IMR-90 (cell line): Measurements from ENCODE around the gene TSNAXIP1. TPM values are rescaled to one million over a fixed set of nuclear protein-coding genes. Genes with fewer than 3 reads are reported as not detected.

Experiments
- ATAC-seq: fragments of 200-7000 bp; cut with Tn5 transposase; 2 replicates; pipeline ENCODE4 v1.9.1; 2020; ENCODE audit warnings: low read depth, mild to moderate bottlenecking, moderate library complexity
- BruUV-seq: library from RNA; stranded (reverse); fragments of 400-500 nt; replicated peaks from 2 replicates; lab custom pipeline; 2021; lab: Mats Ljungman, UMichigan
- CTCF ChIA-PET: fragments of 300-600 bp; formaldehyde crosslinking; extraction: SDS; loops from one replicate; lab custom pipeline; 2021; ENCODE audit warnings: antibody characterized with exemption; lab: Yijun Ruan, JAX
- POLR2A ChIA-PET: fragments of 300-600 bp; sonication (Branson Sonifier 250); formaldehyde crosslinking; loops from one replicate; lab custom pipeline; 2022; ENCODE audit warnings: antibody characterized with exemption; ENCODE audit not compliant: unreplicated experiment; lab: Charles Lee
- DNase-seq: peaks from one replicate; pipeline ENCODE4 v3.0.0; 2013
- H2AFZ ChIP-seq: replicated peaks from 2 replicates; pipeline ENCODE3; 2013; ENCODE audit warnings: low read length, mild to moderate bottlenecking; ENCODE audit not compliant: poor library complexity
- H2AK5ac ChIP-seq: 2 replicates; pipeline ENCODE4 v1.6.1; 2013; ENCODE audit warnings: low read depth, low read length, inconsistent platforms
- H2AK9ac ChIP-seq: replicated peaks from 2 replicates; pipeline ENCODE3; 2013; ENCODE audit warnings: mild to moderate bottlenecking, low read depth, low read length, moderate library complexity; ENCODE audit not compliant: poor library complexity
- H2BK120ac ChIP-seq: 2 replicates; pipeline ENCODE4 v1.6.1; 2013; ENCODE audit warnings: low read depth, low read length, inconsistent platforms
- H2BK15ac ChIP-seq: 3 replicates; pipeline ENCODE4 v1.6.1; 2013; ENCODE audit warnings: low read depth, low read length, inconsistent platforms
- H2BK20ac ChIP-seq: 2 replicates; pipeline ENCODE4 v1.6.1; 2013; ENCODE audit warnings: low read depth, mild to moderate bottlenecking, inconsistent platforms, low read length, moderate library complexity
- H2BK5ac ChIP-seq: 2 replicates; pipeline ENCODE4 v1.6.1; 2013; ENCODE audit warnings: mild to moderate bottlenecking, low read depth, low read length, inconsistent platforms; ENCODE audit not compliant: poor library complexity, severe bottlenecking
- H3K14ac ChIP-seq: replicated peaks from 2 replicates; pipeline ENCODE4 v1.6.1; 2013; ENCODE audit warnings: low read depth, low read length, inconsistent platforms
- H3K18ac ChIP-seq: 2 replicates; pipeline ENCODE4 v1.6.1; 2013; ENCODE audit warnings: low read depth, low read length, control low read depth
- H3K23ac ChIP-seq: 2 replicates; pipeline ENCODE4 v1.6.1; 2013; ENCODE audit warnings: low read depth, low read length, inconsistent platforms
- H3K27ac ChIP-seq: 2 replicates; pipeline ENCODE4 v1.5.1; 2013; ENCODE audit warnings: mild to moderate bottlenecking, control low read depth, low read length; ENCODE audit not compliant: insufficient read depth
- H3K27me3 ChIP-seq: 2 replicates; pipeline ENCODE4 v1.6.1; 2013; ENCODE audit warnings: low read length; ENCODE audit not compliant: control insufficient read depth, insufficient read depth
- H3K36me3 ChIP-seq: 2 replicates; pipeline ENCODE4 v1.6.1; 2013; ENCODE audit warnings: low read length, mixed read lengths; ENCODE audit not compliant: control insufficient read depth, insufficient read depth
- H3K4ac ChIP-seq: 2 replicates; pipeline ENCODE4 v1.6.1; 2013; ENCODE audit warnings: low read depth, low read length, inconsistent platforms
- H3K4me1 ChIP-seq: 2 replicates; pipeline ENCODE4 v1.6.1; 2013; ENCODE audit warnings: low read length, mixed read lengths; ENCODE audit not compliant: control insufficient read depth, insufficient read depth
- H3K4me2 ChIP-seq: 2 replicates; pipeline ENCODE4 v1.6.1; 2013; ENCODE audit warnings: low read depth, mild to moderate bottlenecking, control low read depth, low read length, moderate library complexity
- H3K4me3 ChIP-seq: 2 replicates; pipeline ENCODE4 v1.5.1; 2013; ENCODE audit warnings: low read depth, mild to moderate bottlenecking, control low read depth, low read length, moderate library complexity; ENCODE audit not compliant: insufficient read depth
- H3K56ac ChIP-seq: 2 replicates; pipeline ENCODE4 v1.6.1; 2013; ENCODE audit warnings: low read length, inconsistent platforms; ENCODE audit not compliant: insufficient read depth; ENCODE audit errors: extremely low read depth
- H3K79me1 ChIP-seq, 2 experiments: 2 replicates each; pipeline ENCODE4 v1.6.1; 2013; ENCODE audit warnings: low read length in 2 of 2, inconsistent platforms in 1 of 2, low read depth in 1 of 2
- H3K9ac ChIP-seq: 2 replicates; pipeline ENCODE4 v1.6.1; 2013; ENCODE audit warnings: low read depth, low read length, control low read depth
- H3K9me1 ChIP-seq: 2 replicates; pipeline ENCODE4 v1.6.1; 2013; ENCODE audit warnings: low read length, inconsistent platforms; ENCODE audit not compliant: insufficient read depth
- H3K9me3 ChIP-seq: 2 replicates; pipeline ENCODE4 v1.6.1; 2013; ENCODE audit warnings: low read length; ENCODE audit not compliant: control insufficient read depth, insufficient read depth
- H4K20me1 ChIP-seq: 2 replicates; pipeline ENCODE4 v1.6.1; 2013; ENCODE audit warnings: low read length, inconsistent platforms; ENCODE audit not compliant: insufficient read depth
- H4K5ac ChIP-seq: 2 replicates; pipeline ENCODE4 v1.6.1; 2013; ENCODE audit warnings: mild to moderate bottlenecking, low read depth, low read length, control low read depth
- H4K8ac ChIP-seq, 2 experiments: 2 replicates each; pipeline ENCODE4 v1.6.1; 2013; ENCODE audit warnings: low read depth in 2 of 2, low read length in 2 of 2, control low read depth in 1 of 2, inconsistent platforms in 1 of 2
- H4K91ac ChIP-seq: 2 replicates; pipeline ENCODE4 v1.6.1; 2013; ENCODE audit warnings: low read depth, low read length, inconsistent platforms; ENCODE audit not compliant: insufficient read depth
- BHLHE40 ChIP-seq: fragments of 150-350 bp; IDR thresholded peaks from 2 replicates; pipeline ENCODE4 v1.6.1; 2016; ENCODE audit warnings: mild to moderate bottlenecking, low read depth, low read length
- CEBPB ChIP-seq: IDR thresholded peaks from 2 replicates; pipeline ENCODE4 v1.6.1; 2012; ENCODE audit warnings: low read depth, low read length, improper control_type of control experiment
- CHD1 ChIP-seq: IDR thresholded peaks from 2 replicates; pipeline ENCODE4 v1.6.1; 2012; ENCODE audit warnings: low read depth, low read length, improper control_type of control experiment
- FOS ChIP-seq: fragments of 150-350 bp; IDR thresholded peaks from 2 replicates; pipeline ENCODE4 v1.6.1; 2016; ENCODE audit warnings: low read depth, low read length
- MAFK ChIP-seq: IDR thresholded peaks from 2 replicates; pipeline ENCODE4 v1.6.1; 2012; ENCODE audit warnings: low read depth, low read length, improper control_type of control experiment
- MAZ ChIP-seq: IDR thresholded peaks from 2 replicates; pipeline ENCODE4 v1.6.1; 2012; ENCODE audit warnings: low read depth, mild to moderate bottlenecking, low read length, improper control_type of control experiment, moderate library complexity, borderline replicate concordance
- MXI1 ChIP-seq: IDR thresholded peaks from 2 replicates; pipeline ENCODE4 v1.6.1; 2012; ENCODE audit warnings: low read depth, mild to moderate bottlenecking, low read length, moderate library complexity, borderline replicate concordance
- NFE2L2 ChIP-seq: fragments of 150-350 bp; IDR thresholded peaks from 2 replicates; pipeline ENCODE4 v1.6.1; 2016; ENCODE audit warnings: low read depth, mild to moderate bottlenecking, low read length
- POLR2A ChIP-seq: IDR thresholded peaks from 2 replicates; pipeline ENCODE4 v1.6.1; 2012; ENCODE audit warnings: mild to moderate bottlenecking, low read depth, low read length
- RAD21 ChIP-seq: IDR thresholded peaks from 2 replicates; pipeline ENCODE4 v1.6.1; 2012; ENCODE audit warnings: low read length, improper control_type of control experiment
- RCOR1 ChIP-seq: IDR thresholded peaks from 2 replicates; pipeline ENCODE4 v1.6.1; 2012; ENCODE audit warnings: mild to moderate bottlenecking, low read length, improper control_type of control experiment; ENCODE audit not compliant: insufficient replicate concordance
- RFX5 ChIP-seq: IDR thresholded peaks from 2 replicates; pipeline ENCODE4 v1.8.0; 2012; ENCODE audit warnings: low read depth, mild to moderate bottlenecking, low read length, moderate library complexity
- SMC3 ChIP-seq: fragments of 150-350 bp; IDR thresholded peaks from 2 replicates; pipeline ENCODE4 v1.6.1; 2016; ENCODE audit warnings: low read depth, mild to moderate bottlenecking, antibody characterized with exemption, low read length, moderate library complexity
- WGBS, 2 experiments: methylation state at CpG; one replicate each; pipeline versions ENCODE4 v1.1.5 to v1.1.7; 2013; ENCODE audit warnings: missing lambda C conversion rate in 2 of 2; ENCODE audit not compliant: insufficient read length in 1 of 2; ENCODE audit errors: extremely low coverage in 2 of 2; 5-methylcytosine and 5-hydroxymethylcytosine counted together
- dilution Hi-C: fragments of 300-500 bp; cut with HindIII; formaldehyde crosslinking; loops from one replicate; pipeline ENCODE4 v1.14.3; 2018; ENCODE audit warnings: low sequenced_read_pairs; ENCODE audit not compliant: unreplicated experiment
- in situ Hi-C: fragments of 300-500 bp; cut with MboI; formaldehyde crosslinking; loops from 3 replicates; pipeline ENCODE4 v1.14.3; 2019; ENCODE audit warnings: low sequenced_read_pairs, inconsistent platforms, mixed read lengths
- intact Hi-C: fragments of 100-400 bp; cut with micrococcal nuclease; formaldehyde crosslinking; loops from 2 replicates; pipeline ENCODE4 v1.10.0; 2022
- polyA plus RNA-seq, 3 experiments: library from polyadenylated mRNA; depleted of rRNA; stranded (reverse); fragments of >200 nt; gene quantifications; 2 replicates each; pipeline ENCODE4 v1.2.3, GENCODE V29; 2012; ENCODE audit warnings: low replicate concordance in 1 of 3
- total RNA-seq: library from RNA; depleted of rRNA; stranded (reverse); fragments of >200 nt; gene quantifications from 2 replicates; pipeline ENCODE4 v1.2.3, GENCODE V29; 2012
- TF ChIP-seq, protein P1 (sequence below): conservative IDR thresholded peaks from 2 replicates; pipeline ENCODE4 v1.5.1; 2012; ENCODE audit warnings: mild to moderate bottlenecking, low read depth, low read length, improper control_type of control experiment
- TF ChIP-seq, protein P2 (sequence below): fragments of 150-350 bp; IDR thresholded peaks from 2 replicates; pipeline ENCODE4 v1.6.1; 2016; ENCODE audit warnings: low read depth, mild to moderate bottlenecking, low read length, moderate library complexity, borderline replicate concordance
- TF ChIP-seq, protein P3 (sequence below): fragments of 150-350 bp; IDR thresholded peaks from 2 replicates; pipeline ENCODE4 v1.6.1; 2017; ENCODE audit warnings: mild to moderate bottlenecking, antibody characterized with exemption, low read length, low read depth

The TSNAXIP1 gene
- total and polyA plus RNA-seq, 2 of the 4 experiments (the other 2 are of a cell fraction) = 0.72 to 1.4 TPM

DNA sequence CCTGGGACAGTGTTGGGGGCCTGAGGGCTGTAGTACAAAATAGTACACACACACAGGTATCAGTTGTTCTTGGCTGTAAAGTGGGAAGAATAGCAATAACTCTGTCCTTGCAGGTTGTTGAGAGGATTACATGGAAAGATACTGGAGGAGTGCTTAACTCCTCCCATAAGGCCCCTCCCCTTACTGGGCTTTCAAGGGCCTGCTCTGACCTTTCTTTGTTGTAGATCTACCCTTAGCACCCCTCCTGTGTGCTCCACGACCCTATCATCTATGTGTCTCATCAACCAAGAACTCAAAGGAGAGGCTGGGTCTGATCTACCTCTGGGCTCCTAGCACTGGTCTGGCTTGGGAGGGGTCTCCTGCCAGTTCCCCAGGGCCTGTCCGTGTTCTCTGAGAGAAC, 57.9 kb downstream of the TSNAXIP1 start:
- H4K91ac ChIP-seq = no peak overlapping the region

More for the DNA sequence above, 57.9 kb downstream of the TSNAXIP1 start:
- no peak overlapping the region for H3K4me3 ChIP-seq
- TF ChIP-seq CHD1 (no peak), NFE2L2 (no peak), FOS (no peak), RAD21 (no peak), BHLHE40 (no peak), POLR2A (no peak), SMC3 (no peak), CEBPB (no peak), MXI1 (no peak), MAZ (no peak), RCOR1 (no peak), MAFK (no peak), RFX5 (no peak)
- TF ChIP-seq, protein P1, sequence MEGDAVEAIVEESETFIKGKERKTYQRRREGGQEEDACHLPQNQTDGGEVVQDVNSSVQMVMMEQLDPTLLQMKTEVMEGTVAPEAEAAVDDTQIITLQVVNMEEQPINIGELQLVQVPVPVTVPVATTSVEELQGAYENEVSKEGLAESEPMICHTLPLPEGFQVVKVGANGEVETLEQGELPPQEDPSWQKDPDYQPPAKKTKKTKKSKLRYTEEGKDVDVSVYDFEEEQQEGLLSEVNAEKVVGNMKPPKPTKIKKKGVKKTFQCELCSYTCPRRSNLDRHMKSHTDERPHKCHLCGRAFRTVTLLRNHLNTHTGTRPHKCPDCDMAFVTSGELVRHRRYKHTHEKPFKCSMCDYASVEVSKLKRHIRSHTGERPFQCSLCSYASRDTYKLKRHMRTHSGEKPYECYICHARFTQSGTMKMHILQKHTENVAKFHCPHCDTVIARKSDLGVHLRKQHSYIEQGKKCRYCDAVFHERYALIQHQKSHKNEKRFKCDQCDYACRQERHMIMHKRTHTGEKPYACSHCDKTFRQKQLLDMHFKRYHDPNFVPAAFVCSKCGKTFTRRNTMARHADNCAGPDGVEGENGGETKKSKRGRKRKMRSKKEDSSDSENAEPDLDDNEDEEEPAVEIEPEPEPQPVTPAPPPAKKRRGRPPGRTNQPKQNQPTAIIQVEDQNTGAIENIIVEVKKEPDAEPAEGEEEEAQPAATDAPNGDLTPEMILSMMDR = no peak
- TF ChIP-seq, protein P2, sequence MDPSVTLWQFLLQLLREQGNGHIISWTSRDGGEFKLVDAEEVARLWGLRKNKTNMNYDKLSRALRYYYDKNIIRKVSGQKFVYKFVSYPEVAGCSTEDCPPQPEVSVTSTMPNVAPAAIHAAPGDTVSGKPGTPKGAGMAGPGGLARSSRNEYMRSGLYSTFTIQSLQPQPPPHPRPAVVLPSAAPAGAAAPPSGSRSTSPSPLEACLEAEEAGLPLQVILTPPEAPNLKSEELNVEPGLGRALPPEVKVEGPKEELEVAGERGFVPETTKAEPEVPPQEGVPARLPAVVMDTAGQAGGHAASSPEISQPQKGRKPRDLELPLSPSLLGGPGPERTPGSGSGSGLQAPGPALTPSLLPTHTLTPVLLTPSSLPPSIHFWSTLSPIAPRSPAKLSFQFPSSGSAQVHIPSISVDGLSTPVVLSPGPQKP = no peak
- TF ChIP-seq, protein P3, sequence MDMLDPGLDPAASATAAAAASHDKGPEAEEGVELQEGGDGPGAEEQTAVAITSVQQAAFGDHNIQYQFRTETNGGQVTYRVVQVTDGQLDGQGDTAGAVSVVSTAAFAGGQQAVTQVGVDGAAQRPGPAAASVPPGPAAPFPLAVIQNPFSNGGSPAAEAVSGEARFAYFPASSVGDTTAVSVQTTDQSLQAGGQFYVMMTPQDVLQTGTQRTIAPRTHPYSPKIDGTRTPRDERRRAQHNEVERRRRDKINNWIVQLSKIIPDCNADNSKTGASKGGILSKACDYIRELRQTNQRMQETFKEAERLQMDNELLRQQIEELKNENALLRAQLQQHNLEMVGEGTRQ = no peak
- peaks cover 65% of the 10 kb centered on the region for H4K20me1 ChIP-seq
- POLR2A ChIA-PET = no interaction called here
- ATAC-seq (no peak), DNase-seq (no peak)
- dilution Hi-C loops (no loop called here), in situ Hi-C loops (no loop called here), intact Hi-C loops (loop anchor here (2.0 kb wide), 1 partner anchor 48 kb away; no protein-coding TSS in a partner anchor)
- no CpG with 5 or more reads among the region's 2 CpGs for WGBS, 2 experiments
- no peak overlapping the region for H3K4ac ChIP-seq
- peaks cover 58 to 69% of the 10 kb centered on the region in 2 experiments for H3K79me1 ChIP-seq
- H3K9me3 ChIP-seq = no peaks in the 10 kb centered on the region
- H2BK20ac ChIP-seq = no peak overlapping the region
- H2BK5ac ChIP-seq = no peak overlapping the region
- H2AFZ ChIP-seq = no peak overlapping the region
- CTCF ChIA-PET = interaction anchor here (1.4 kb wide), 1 partner anchor 49 kb away, joined by 5 read pairs; no protein-coding TSS in a partner anchor
- peaks cover 36% of the 10 kb centered on the region for H3K36me3 ChIP-seq
- no peak overlapping the region for H2AK9ac ChIP-seq
- no peak overlapping the region for H4K5ac ChIP-seq
- H3K23ac ChIP-seq = no peak overlapping the region
- H3K14ac ChIP-seq = no peak overlapping the region
- H3K27ac ChIP-seq = no peak overlapping the region
- no peak overlapping the region for H2AK5ac ChIP-seq
- no peak overlapping the region for H3K9ac ChIP-seq
- no peaks in the 10 kb centered on the region for H3K27me3 ChIP-seq
- no peak overlapping the region for H4K8ac ChIP-seq
- H3K4me2 ChIP-seq = no peak overlapping the region
- H2BK15ac ChIP-seq = no peak overlapping the region
- peaks cover 20% of the 10 kb centered on the region for H3K4me1 ChIP-seq
- no peak overlapping the region for H3K56ac ChIP-seq
- H3K18ac ChIP-seq = no peak overlapping the region
- no TSS peak for BruUV-seq
- peaks cover 49% of the 10 kb centered on the region for H3K9me1 ChIP-seq
- H2BK120ac ChIP-seq = no peak overlapping the region
